ENCODE measurements around the gene CCDC187. TPM values are rescaled to one million over a fixed set of nuclear protein-coding genes. Genes with fewer than 3 reads are reported as not detected.
A peak's percentile ranks its signal among the peaks of the same experiment; 100 is the strongest.

The CCDC187 gene
- total RNA-seq, 1 experiment from 2014 or later, result 0.04 TPM

DNA sequence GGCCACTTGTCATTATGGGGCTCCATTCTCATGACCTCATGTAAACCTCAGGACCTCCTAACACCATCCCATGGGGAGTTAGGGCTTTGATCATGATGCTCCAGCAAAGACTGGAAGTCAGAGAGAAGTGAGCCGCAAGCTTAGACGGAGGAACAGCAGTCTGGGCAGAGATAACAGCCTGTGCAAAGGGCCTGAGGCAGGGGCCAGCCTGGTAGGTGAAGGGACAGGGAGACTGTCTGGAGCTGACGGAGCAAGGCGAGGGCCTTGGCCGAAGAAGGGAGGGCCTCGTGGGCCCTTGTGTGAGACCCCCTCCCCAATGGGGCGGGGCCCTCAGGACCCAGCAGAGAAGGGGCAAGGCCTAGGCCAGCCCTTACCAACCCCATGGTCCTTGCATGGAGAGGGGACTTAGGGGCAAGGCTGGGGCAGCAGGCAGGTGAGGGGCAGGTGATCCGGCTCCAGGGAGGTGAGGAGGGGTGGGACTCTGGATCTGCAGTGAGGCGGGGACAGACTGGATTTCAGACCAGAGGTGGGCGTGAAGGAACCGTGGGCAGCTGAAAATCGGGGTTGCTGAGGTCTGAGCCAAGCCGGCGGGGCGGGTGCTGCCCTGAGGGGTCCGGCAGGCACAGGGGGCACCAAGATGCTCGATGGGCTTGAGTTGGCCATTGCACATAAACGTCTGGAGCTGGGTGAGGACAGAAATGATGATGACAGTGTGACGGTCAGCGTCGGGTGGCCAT, 40.8 kb upstream of the CCDC187 start:
- Mint-ChIP-seq H3K27me3 (ENCODE audit: low read depth) (no peaks in the 10 kb centered on the region), H3K4me3 (no peak overlapping the region), H3K9me3 (no peaks in the 10 kb centered on the region), H3K36me3 (no peaks in the 10 kb centered on the region), H3K27ac (no peak overlapping the region), H3K4me1 (no peaks in the 10 kb centered on the region)
- DNase-seq (ENCODE audit: low spot score) (no peak), ATAC-seq (no peak)
- ChIA-PET POLR2A (no interaction called here), CTCF (interaction anchor here (1.2 to 3.3 kb wide), 3 partner anchors 18 to 22 kb away, joined by 3 to 41 read pairs (median 33); partner anchors contain the start of gene DNLZ)
- TF ChIP-seq ETV6 (CRISPR knock-in tag; IDR thresholded peaks at IDR 0.05), result no peak
- no peak for TF ChIP-seq EMX1 (CRISPR knock-in tag; IDR thresholded peaks at IDR 0.05)
- TF ChIP-seq, protein P1, sequence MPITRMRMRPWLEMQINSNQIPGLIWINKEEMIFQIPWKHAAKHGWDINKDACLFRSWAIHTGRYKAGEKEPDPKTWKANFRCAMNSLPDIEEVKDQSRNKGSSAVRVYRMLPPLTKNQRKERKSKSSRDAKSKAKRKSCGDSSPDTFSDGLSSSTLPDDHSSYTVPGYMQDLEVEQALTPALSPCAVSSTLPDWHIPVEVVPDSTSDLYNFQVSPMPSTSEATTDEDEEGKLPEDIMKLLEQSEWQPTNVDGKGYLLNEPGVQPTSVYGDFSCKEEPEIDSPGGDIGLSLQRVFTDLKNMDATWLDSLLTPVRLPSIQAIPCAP (CRISPR knock-in tag; IDR thresholded peaks at IDR 0.05), result no peak
- no peak for TF ChIP-seq NFE2L1 (CRISPR knock-in tag; IDR thresholded peaks at IDR 0.05)
- 0 out of 2 replicates have a peak, but pooled peaks have one; percentile 10 for TF ChIP-seq FOXP1 (CRISPR knock-in tag; IDR thresholded peaks at IDR 0.05; ENCODE audit: borderline replicate concordance)
- no peak for TF ChIP-seq SP1 (CRISPR knock-in tag; conservative IDR thresholded peaks at IDR 0.05)

DNA sequence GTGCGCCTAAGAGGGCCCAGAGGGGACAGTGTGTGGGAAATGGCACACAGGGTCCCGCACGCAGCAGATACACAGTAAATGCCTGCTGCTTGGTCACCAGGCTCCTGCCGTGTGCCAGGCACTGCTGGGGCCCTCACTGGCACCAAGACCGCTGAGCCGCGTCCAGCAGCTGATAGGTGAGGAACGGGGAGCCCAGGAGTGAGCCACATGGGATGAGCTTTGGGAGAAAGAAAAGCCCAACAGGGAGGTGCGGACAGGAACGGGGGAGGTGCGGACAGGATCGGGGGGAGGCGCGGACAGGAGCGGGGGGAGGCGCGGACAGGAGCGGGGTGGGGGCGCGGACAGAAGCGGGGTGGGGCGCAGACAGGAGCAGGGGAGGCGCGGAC, 40.0 kb upstream of the CCDC187 start:
- Mint-ChIP-seq H3K27ac (no peak overlapping the region), H3K27me3 (ENCODE audit: low read depth) (no peaks in the 10 kb centered on the region), H3K36me3 (no peaks in the 10 kb centered on the region), H3K9me3 (no peaks in the 10 kb centered on the region), H3K4me3 (no peak overlapping the region), H3K4me1 (no peaks in the 10 kb centered on the region)
- ChIA-PET POLR2A (no interaction called here), CTCF (interaction anchor here (3.3 kb wide), 1 partner anchor 19 kb away, joined by 33 read pairs; the partner anchor contains the start of gene DNLZ)
- DNase-seq (ENCODE audit: low spot score), result no peak
- no peak for ATAC-seq
- TF ChIP-seq, protein P2, sequence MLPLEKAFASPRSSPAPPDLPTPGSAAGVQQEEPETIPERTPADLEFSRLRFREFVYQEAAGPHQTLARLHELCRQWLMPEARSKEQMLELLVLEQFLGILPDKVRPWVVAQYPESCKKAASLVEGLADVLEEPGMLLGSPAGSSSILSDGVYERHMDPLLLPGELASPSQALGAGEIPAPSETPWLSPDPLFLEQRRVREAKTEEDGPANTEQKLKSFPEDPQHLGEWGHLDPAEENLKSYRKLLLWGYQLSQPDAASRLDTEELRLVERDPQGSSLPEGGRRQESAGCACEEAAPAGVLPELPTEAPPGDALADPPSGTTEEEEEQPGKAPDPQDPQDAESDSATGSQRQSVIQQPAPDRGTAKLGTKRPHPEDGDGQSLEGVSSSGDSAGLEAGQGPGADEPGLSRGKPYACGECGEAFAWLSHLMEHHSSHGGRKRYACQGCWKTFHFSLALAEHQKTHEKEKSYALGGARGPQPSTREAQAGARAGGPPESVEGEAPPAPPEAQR (CRISPR knock-in tag; IDR thresholded peaks at IDR 0.05), result no peak
- TF ChIP-seq, protein P3, sequence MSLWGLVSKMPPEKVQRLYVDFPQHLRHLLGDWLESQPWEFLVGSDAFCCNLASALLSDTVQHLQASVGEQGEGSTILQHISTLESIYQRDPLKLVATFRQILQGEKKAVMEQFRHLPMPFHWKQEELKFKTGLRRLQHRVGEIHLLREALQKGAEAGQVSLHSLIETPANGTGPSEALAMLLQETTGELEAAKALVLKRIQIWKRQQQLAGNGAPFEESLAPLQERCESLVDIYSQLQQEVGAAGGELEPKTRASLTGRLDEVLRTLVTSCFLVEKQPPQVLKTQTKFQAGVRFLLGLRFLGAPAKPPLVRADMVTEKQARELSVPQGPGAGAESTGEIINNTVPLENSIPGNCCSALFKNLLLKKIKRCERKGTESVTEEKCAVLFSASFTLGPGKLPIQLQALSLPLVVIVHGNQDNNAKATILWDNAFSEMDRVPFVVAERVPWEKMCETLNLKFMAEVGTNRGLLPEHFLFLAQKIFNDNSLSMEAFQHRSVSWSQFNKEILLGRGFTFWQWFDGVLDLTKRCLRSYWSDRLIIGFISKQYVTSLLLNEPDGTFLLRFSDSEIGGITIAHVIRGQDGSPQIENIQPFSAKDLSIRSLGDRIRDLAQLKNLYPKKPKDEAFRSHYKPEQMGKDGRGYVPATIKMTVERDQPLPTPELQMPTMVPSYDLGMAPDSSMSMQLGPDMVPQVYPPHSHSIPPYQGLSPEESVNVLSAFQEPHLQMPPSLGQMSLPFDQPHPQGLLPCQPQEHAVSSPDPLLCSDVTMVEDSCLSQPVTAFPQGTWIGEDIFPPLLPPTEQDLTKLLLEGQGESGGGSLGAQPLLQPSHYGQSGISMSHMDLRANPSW (CRISPR knock-in tag; conservative IDR thresholded peaks at IDR 0.05; ENCODE audit: low read depth), result no peak
- TF ChIP-seq ATF1 (CRISPR knock-in tag; IDR thresholded peaks at IDR 0.05) (no peak), SMAD3 (CRISPR knock-in tag; IDR thresholded peaks at IDR 0.05; ENCODE audit: borderline replicate concordance) (no peak), NR1H2 (CRISPR knock-in tag; IDR thresholded peaks at IDR 0.05) (no peak), NFYB (CRISPR knock-in tag; conservative IDR thresholded peaks at IDR 0.05; ENCODE audit: low read depth) (no peak), FOXJ3 (CRISPR knock-in tag; IDR thresholded peaks at IDR 0.05; ENCODE audit: borderline replicate concordance) (no peak), MYBL2 (CRISPR knock-in tag; IDR thresholded peaks at IDR 0.05) (no peak), GABPB1 (CRISPR knock-in tag; IDR thresholded peaks at IDR 0.05) (no peak), ZNF263 (CRISPR knock-in tag; IDR thresholded peaks at IDR 0.05; ENCODE audit: low read depth) (no peak), MXD4 (CRISPR knock-in tag; IDR thresholded peaks at IDR 0.05; ENCODE audit: borderline replicate concordance) (no peak)
- TF ChIP-seq, protein P4, sequence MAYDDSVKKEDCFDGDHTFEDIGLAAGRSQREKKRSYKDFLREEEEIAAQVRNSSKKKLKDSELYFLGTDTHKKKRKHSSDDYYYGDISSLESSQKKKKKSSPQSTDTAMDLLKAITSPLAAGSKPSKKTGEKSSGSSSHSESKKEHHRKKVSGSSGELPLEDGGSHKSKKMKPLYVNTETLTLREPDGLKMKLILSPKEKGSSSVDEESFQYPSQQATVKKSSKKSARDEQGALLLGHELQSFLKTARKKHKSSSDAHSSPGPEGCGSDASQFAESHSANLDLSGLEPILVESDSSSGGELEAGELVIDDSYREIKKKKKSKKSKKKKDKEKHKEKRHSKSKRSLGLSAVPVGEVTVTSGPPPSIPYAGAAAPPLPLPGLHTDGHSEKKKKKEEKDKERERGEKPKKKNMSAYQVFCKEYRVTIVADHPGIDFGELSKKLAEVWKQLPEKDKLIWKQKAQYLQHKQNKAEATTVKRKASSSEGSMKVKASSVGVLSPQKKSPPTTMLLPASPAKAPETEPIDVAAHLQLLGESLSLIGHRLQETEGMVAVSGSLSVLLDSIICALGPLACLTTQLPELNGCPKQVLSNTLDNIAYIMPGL (CRISPR knock-in tag; IDR thresholded peaks at IDR 0.05), result no peak
- TF ChIP-seq, protein P5, sequence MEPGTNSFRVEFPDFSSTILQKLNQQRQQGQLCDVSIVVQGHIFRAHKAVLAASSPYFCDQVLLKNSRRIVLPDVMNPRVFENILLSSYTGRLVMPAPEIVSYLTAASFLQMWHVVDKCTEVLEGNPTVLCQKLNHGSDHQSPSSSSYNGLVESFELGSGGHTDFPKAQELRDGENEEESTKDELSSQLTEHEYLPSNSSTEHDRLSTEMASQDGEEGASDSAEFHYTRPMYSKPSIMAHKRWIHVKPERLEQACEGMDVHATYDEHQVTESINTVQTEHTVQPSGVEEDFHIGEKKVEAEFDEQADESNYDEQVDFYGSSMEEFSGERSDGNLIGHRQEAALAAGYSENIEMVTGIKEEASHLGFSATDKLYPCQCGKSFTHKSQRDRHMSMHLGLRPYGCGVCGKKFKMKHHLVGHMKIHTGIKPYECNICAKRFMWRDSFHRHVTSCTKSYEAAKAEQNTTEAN (CRISPR knock-in tag; IDR thresholded peaks at IDR 0.05), result no peak
- TF ChIP-seq, protein P6, sequence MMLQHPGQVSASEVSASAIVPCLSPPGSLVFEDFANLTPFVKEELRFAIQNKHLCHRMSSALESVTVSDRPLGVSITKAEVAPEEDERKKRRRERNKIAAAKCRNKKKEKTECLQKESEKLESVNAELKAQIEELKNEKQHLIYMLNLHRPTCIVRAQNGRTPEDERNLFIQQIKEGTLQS (CRISPR knock-in tag; conservative IDR thresholded peaks at IDR 0.05), result no peak
- TF ChIP-seq, protein P7, sequence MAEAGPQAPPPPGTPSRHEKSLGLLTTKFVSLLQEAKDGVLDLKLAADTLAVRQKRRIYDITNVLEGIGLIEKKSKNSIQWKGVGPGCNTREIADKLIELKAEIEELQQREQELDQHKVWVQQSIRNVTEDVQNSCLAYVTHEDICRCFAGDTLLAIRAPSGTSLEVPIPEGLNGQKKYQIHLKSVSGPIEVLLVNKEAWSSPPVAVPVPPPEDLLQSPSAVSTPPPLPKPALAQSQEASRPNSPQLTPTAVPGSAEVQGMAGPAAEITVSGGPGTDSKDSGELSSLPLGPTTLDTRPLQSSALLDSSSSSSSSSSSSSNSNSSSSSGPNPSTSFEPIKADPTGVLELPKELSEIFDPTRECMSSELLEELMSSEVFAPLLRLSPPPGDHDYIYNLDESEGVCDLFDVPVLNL (CRISPR knock-in tag; IDR thresholded peaks at IDR 0.05; ENCODE audit: borderline replicate concordance, low read depth), result no peak
